Measurements from ENCODE around the gene TACR3. TPM values are rescaled to one million over a fixed set of nuclear protein-coding genes. Genes with fewer than 3 reads are reported as not detected.

TACR3 gene
- total and polyA plus RNA-seq, 2 of the 4 experiments (the other 2 are of a cell fraction): not detected

DNA sequence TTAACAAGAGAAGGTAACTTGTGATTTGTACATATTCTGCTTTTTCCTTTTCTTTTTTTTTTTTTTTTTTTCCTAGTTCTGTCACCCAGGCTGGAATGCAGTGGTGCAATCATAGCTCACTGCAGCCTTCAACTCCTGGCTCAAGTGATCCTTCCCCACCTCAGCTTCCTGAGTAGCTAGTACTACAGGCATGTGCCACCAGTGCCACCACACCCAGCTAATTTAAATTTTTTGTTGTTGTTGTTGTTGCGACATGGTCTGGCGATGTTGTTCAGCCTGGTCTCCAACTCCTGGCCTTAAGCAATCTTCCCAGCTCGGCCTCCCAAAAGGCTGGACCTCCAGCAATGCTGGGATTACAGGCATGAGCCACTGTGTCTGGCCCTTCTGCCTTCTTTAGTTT is 1.5 kb upstream of the TACR3 start:
- no peak overlapping the region for H3K9ac ChIP-seq (ENCODE audit: low read depth, low read length)
- H3K18ac ChIP-seq (ENCODE audit: low read depth, low read length): no peak overlapping the region
- H3K23ac ChIP-seq (ENCODE audit: low read depth, low read length): no peak overlapping the region
- H3K4ac ChIP-seq (ENCODE audit: low read depth, low read length): no peak overlapping the region
- H3K36me3 ChIP-seq (ENCODE audit: control insufficient read depth, insufficient read depth, low read length): no peaks in the 10 kb centered on the region
- H2BK15ac ChIP-seq (ENCODE audit: low read depth, low read length): no peak overlapping the region
- intact Hi-C loops (cut with micrococcal nuclease) (no loop called here), in situ Hi-C loops (cut with MboI; ENCODE audit: low sequenced_read_pairs) (no loop called here), dilution Hi-C loops (cut with HindIII; ENCODE audit: low sequenced_read_pairs, unreplicated experiment) (no loop called here)
- no peak overlapping the region for H2AK9ac ChIP-seq (replicated peaks; ENCODE audit: low read depth, low read length, poor library complexity)
- WGBS, 2 experiments (ENCODE audit: extremely low coverage in 2 of 2, insufficient read length in 1 of 2): no CpG with 5 or more reads among the region's 3 CpGs
- H3K27me3 ChIP-seq (ENCODE audit: control insufficient read depth, insufficient read depth, low read length): no peaks in the 10 kb centered on the region
- CTCF ChIA-PET: no interaction called here
- TF ChIP-seq, protein P1, sequence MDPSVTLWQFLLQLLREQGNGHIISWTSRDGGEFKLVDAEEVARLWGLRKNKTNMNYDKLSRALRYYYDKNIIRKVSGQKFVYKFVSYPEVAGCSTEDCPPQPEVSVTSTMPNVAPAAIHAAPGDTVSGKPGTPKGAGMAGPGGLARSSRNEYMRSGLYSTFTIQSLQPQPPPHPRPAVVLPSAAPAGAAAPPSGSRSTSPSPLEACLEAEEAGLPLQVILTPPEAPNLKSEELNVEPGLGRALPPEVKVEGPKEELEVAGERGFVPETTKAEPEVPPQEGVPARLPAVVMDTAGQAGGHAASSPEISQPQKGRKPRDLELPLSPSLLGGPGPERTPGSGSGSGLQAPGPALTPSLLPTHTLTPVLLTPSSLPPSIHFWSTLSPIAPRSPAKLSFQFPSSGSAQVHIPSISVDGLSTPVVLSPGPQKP (IDR thresholded peaks at IDR 0.05; ENCODE audit: borderline replicate concordance, low read depth, low read length): no peak
- TF ChIP-seq, protein P2, sequence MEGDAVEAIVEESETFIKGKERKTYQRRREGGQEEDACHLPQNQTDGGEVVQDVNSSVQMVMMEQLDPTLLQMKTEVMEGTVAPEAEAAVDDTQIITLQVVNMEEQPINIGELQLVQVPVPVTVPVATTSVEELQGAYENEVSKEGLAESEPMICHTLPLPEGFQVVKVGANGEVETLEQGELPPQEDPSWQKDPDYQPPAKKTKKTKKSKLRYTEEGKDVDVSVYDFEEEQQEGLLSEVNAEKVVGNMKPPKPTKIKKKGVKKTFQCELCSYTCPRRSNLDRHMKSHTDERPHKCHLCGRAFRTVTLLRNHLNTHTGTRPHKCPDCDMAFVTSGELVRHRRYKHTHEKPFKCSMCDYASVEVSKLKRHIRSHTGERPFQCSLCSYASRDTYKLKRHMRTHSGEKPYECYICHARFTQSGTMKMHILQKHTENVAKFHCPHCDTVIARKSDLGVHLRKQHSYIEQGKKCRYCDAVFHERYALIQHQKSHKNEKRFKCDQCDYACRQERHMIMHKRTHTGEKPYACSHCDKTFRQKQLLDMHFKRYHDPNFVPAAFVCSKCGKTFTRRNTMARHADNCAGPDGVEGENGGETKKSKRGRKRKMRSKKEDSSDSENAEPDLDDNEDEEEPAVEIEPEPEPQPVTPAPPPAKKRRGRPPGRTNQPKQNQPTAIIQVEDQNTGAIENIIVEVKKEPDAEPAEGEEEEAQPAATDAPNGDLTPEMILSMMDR (conservative IDR thresholded peaks at IDR 0.05; ENCODE audit: low read depth, low read length): no peak
- no peak for TF ChIP-seq CHD1 (IDR thresholded peaks at IDR 0.05; ENCODE audit: low read depth, low read length)
- TF ChIP-seq MXI1 (IDR thresholded peaks at IDR 0.05; ENCODE audit: borderline replicate concordance, low read depth, low read length): no peak
- no peak for TF ChIP-seq RAD21 (IDR thresholded peaks at IDR 0.05; ENCODE audit: low read length)
- H3K4me1 ChIP-seq (ENCODE audit: control insufficient read depth, insufficient read depth, low read length): no peaks in the 10 kb centered on the region
- H2AFZ ChIP-seq (replicated peaks; ENCODE audit: low read length, poor library complexity): no peak overlapping the region
- no peaks in the 10 kb centered on the region for H4K20me1 ChIP-seq (ENCODE audit: insufficient read depth, low read length)
- DNase-seq (no peak), ATAC-seq (ENCODE audit: low read depth) (no peak)
- no peak overlapping the region for H2BK20ac ChIP-seq (ENCODE audit: low read depth, low read length)
- H3K4me2 ChIP-seq (ENCODE audit: low read depth, low read length): no peak overlapping the region
- no peak overlapping the region for H2BK5ac ChIP-seq (ENCODE audit: low read depth, low read length, poor library complexity, severe bottlenecking)
- no peak overlapping the region for H3K4me3 ChIP-seq (ENCODE audit: insufficient read depth, low read depth, low read length)
- H2AK5ac ChIP-seq (ENCODE audit: low read depth, low read length): no peak overlapping the region
- no peak overlapping the region for H3K56ac ChIP-seq (ENCODE audit: extremely low read depth, insufficient read depth, low read length)
- H3K27ac ChIP-seq (ENCODE audit: insufficient read depth, low read length): no peak overlapping the region
- BruUV-seq (replicated peaks): no TSS peak
- H3K79me1 ChIP-seq (ENCODE audit: low read depth in 1 of 2, low read length in 2 of 2): no peaks in the 10 kb centered on the region
- no peaks in the 10 kb centered on the region for H3K9me1 ChIP-seq (ENCODE audit: insufficient read depth, low read length)
- no peak overlapping the region for H4K91ac ChIP-seq (ENCODE audit: insufficient read depth, low read depth, low read length)
- POLR2A ChIA-PET (ENCODE audit: unreplicated experiment): no interaction called here
- no peak overlapping the region for H3K14ac ChIP-seq (replicated peaks; ENCODE audit: low read depth, low read length)
- H4K8ac ChIP-seq (ENCODE audit: low read depth in 2 of 2, low read length in 2 of 2): no peak overlapping the region
- peaks cover 10% of the 10 kb centered on the region; the same call in 1 of the 2 replicates for H3K9me3 ChIP-seq (ENCODE audit: control insufficient read depth, insufficient read depth, low read length)
- no peak overlapping the region for H2BK120ac ChIP-seq (ENCODE audit: low read depth, low read length)
- H4K5ac ChIP-seq (ENCODE audit: low read depth, low read length): no peak overlapping the region

All from IMR-90 (cell line).